Uterus (tissue), 4 donors: ENCODE data around the gene MTHFD1. TPM values are rescaled to one million over a fixed set of nuclear protein-coding genes. Genes with fewer than 3 reads are reported as not detected.

Experiments used
- DNase-seq, 2 donors: peaks; one replicate each; pipeline ENCODE4 v3.0.0-alpha.2; 2019 to 2020
- H3K27ac ChIP-seq, 2 donors: fragments of 200-600 bp; sonication (generic); 1 replicate in 1 of 2; 2 replicates in 1 of 2; pipeline ENCODE4 v1.5.1; 2016 to 2018
- H3K27me3 ChIP-seq, 2 donors: fragments of 200-600 bp; sonication (generic); one replicate each; pipeline ENCODE4 v1.5.1; 2018 to 2019; ENCODE audit warnings: control low read depth in 1 of 2
- H3K36me3 ChIP-seq, 2 donors: fragments of 200-600 bp; sonication (generic); one replicate each; pipeline ENCODE4 v1.5.1; 2019; ENCODE audit warnings: control low read depth in 1 of 2
- H3K4me1 ChIP-seq, 2 donors: fragments of 200-600 bp; sonication (generic); one replicate each; pipeline ENCODE4 v1.5.1; 2018 to 2019; ENCODE audit warnings: control low read depth in 1 of 2
- H3K4me3 ChIP-seq, 2 donors: fragments of 200-600 bp; sonication (generic); 1 replicate in 1 of 2; 2 replicates in 1 of 2; pipeline ENCODE4 v1.5.1; 2018 to 2019; ENCODE audit warnings: mild to moderate bottlenecking in 1 of 2
- H3K9me3 ChIP-seq, 2 donors: fragments of 200-600 bp; sonication (generic); one replicate each; pipeline ENCODE4 v1.5.1; 2019; ENCODE audit warnings: control low read depth in 1 of 2
- POLR2A ChIP-seq, 2 donors: fragments of 450-650 bp; IDR thresholded peaks; one replicate each; pipeline ENCODE4 v1.6.1; 2016; ENCODE audit warnings: antibody characterized with exemption in 2 of 2, mild to moderate bottlenecking in 1 of 2, moderate library complexity in 1 of 2
- intact Hi-C: fragments of 100-400 bp; cut with DNase I; formaldehyde crosslinking; loops from one replicate; pipeline ENCODE4 v1.15.1; 2023; ENCODE audit warnings: low total_unique reads
- total RNA-seq, 4 donors: library from RNA; depleted of rRNA in 3 of 4; stranded (reverse); fragments of >200 nt in 3 of 4; gene quantifications; one replicate each; pipeline versions ENCODE4 v1.1.0 to v1.2.4, GENCODE V29; 2014 to 2023
- TF ChIP-seq, protein P1 (sequence below), 4 experiments: fragments of 200-600 bp in 2 of 4; fragments of 450-650 bp in 2 of 4; sonication (generic) in 2 of 4; IDR thresholded peaks; one replicate each; pipeline ENCODE4 v1.5.1; 2016 to 2019; ENCODE audit warnings: antibody characterized with exemption in 4 of 4, mild to moderate bottlenecking in 2 of 4, moderate library complexity in 1 of 4
- donor health status: DM: yes; HTN: yes; CAD: no.

Gene MTHFD1
- total RNA-seq, 4 donors from 2014 or later: 13.5 to 145 (median 50.0) TPM

DNA sequence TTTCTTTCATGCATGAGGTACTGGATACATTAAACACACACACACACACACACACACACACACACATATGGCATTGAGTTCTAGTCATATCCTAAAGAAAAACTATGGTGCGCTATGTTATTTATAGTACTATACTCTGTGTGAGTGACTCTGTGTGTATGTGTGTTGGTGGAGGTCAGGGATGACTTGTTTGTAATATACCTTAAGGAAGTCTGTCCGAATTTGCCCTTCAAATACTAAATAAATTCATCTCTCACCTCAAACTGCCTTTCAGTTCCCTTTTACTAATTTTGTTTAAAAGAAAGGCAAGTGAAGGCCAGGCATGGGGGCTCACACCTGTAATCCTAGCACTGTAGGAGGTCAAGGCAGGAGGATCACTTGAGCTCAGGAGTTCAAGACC is 75.0 kb downstream of the MTHFD1 start:
- intact Hi-C loops: no loop called here

DNA sequence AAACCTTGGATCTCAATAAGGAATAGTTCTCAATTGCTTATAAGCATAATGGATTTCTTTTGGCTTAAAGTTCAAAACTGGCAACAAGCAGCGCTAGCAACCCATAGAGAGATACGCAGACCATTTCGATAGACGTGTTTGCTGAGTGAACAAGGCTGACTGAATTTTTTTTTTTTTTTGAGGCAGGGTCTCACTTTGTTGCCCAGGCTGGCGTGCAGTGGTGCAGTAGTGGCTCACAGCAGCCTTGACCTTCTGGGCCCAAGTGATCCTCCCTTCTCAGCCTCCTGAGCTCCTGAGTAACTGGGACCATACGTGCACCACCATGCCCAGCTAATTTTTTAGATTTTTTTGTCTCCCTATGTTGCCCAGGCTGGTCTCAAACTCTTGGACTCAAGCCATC is 75.7 kb downstream of the MTHFD1 start:
- intact Hi-C loops: no loop called here
- H3K36me3 ChIP-seq: no peaks in the 10 kb centered on the region
- no peaks in the 10 kb centered on the region for H3K9me3 ChIP-seq
- no peak overlapping the region for H3K27ac ChIP-seq
- TF ChIP-seq POLR2A (IDR thresholded peaks at IDR 0.05): no peak
- TF ChIP-seq, protein P1, sequence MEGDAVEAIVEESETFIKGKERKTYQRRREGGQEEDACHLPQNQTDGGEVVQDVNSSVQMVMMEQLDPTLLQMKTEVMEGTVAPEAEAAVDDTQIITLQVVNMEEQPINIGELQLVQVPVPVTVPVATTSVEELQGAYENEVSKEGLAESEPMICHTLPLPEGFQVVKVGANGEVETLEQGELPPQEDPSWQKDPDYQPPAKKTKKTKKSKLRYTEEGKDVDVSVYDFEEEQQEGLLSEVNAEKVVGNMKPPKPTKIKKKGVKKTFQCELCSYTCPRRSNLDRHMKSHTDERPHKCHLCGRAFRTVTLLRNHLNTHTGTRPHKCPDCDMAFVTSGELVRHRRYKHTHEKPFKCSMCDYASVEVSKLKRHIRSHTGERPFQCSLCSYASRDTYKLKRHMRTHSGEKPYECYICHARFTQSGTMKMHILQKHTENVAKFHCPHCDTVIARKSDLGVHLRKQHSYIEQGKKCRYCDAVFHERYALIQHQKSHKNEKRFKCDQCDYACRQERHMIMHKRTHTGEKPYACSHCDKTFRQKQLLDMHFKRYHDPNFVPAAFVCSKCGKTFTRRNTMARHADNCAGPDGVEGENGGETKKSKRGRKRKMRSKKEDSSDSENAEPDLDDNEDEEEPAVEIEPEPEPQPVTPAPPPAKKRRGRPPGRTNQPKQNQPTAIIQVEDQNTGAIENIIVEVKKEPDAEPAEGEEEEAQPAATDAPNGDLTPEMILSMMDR (IDR thresholded peaks at IDR 0.05): no peak
- no peak for DNase-seq
- no peaks in the 10 kb centered on the region for H3K27me3 ChIP-seq
- H3K4me1 ChIP-seq: no peaks in the 10 kb centered on the region
- H3K4me3 ChIP-seq: no peak overlapping the region

More for the DNA sequence above, 75.0 kb downstream of the MTHFD1 start:
- no peaks in the 10 kb centered on the region for H3K9me3 ChIP-seq
- H3K27me3 ChIP-seq: no peaks in the 10 kb centered on the region
- no peak overlapping the region for H3K27ac ChIP-seq
- DNase-seq: no peak
- H3K4me1 ChIP-seq: no peaks in the 10 kb centered on the region
- TF ChIP-seq, protein P1 (IDR thresholded peaks at IDR 0.05): no peak
- no peak for TF ChIP-seq POLR2A (IDR thresholded peaks at IDR 0.05)
- no peak overlapping the region for H3K4me3 ChIP-seq
- H3K36me3 ChIP-seq: no peaks in the 10 kb centered on the region

GRCh38 chr14:64464651-64465050 is 76.5 kb downstream of the MTHFD1 start:
- no peaks in the 10 kb centered on the region for H3K36me3 ChIP-seq
- no peaks in the 10 kb centered on the region for H3K27me3 ChIP-seq
- no peaks in the 10 kb centered on the region for H3K9me3 ChIP-seq
- no peaks in the 10 kb centered on the region for H3K4me1 ChIP-seq
- peak overlapping the region; percentile 79 to 91 for H3K27ac ChIP-seq
- H3K4me3 ChIP-seq: peak overlapping the region; percentile 73 to 87
- no peak for TF ChIP-seq POLR2A (IDR thresholded peaks at IDR 0.05)
- TF ChIP-seq, protein P1 (IDR thresholded peaks at IDR 0.05): no peak
- no peak for DNase-seq
- intact Hi-C loops: no loop called here

DNA sequence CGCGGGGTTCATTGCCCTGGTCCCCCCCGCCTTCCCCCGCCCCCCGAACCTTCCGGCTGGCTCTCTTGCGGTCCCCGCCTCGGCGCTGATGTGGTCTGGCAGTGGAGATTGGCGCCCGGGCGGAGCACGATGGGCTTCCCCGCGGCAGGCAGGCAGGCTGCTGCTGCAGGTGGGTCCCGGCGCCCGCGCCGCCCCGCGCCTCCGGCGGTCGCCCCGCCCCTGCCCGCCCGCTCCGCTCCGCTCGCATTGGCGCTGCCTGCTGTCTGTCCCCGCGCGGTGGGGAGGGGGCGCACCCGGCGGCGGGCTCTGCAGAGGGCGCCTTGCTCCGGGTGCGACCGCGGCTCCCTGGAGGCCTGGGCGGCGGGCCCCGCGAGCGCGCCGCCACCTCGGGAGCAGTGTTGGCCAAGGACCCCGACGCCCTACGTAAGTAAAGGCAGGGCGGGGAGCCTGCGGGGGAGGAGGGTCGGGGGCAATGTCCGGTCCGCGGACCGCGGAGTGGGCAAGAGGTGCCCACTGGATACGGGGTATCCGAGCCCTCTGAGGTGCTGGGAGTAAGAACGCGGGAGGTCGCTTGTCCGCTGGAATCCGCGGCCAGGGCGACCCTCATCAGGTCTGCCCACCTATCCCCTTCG is 77.2 kb downstream of the MTHFD1 start, which contains the start of gene AKAP5:
Gene AKAP5, plus strand, starts transcription at position 309 of the 632 bp plus-strand sequence. CDS start 2,896 bp downstream, outside the sequence.
- Histone ChIP-seq H3K9me3 (no peaks in the 10 kb centered on the region), H3K36me3 (no peaks in the 10 kb centered on the region), H3K27ac (peak within 1 kb of the TSS; percentile 79 to 91), H3K4me3 (peak within 1 kb of the TSS; percentile 73 to 87), H3K27me3 (no peaks in the 10 kb centered on the region), H3K4me1 (no peaks in the 10 kb centered on the region)
- intact Hi-C loops: no loop called here
- DNase-seq: peak; percentile 54 to 63
- TF ChIP-seq, protein P1 (IDR thresholded peaks at IDR 0.05): no peak
- no peak for TF ChIP-seq POLR2A (IDR thresholded peaks at IDR 0.05)

- Histone ChIP-seq H3K4me3 (peak overlapping the region; percentile 73 to 87), H3K27me3 (no peaks in the 10 kb centered on the region), H3K36me3 (no peaks in the 10 kb centered on the region), H3K9me3 (no peaks in the 10 kb centered on the region), H3K4me1 (no peaks in the 10 kb centered on the region), H3K27ac (peak overlapping the region; percentile 79 to 91)
- intact Hi-C loops: no loop called here
- TF ChIP-seq, protein P1 (IDR thresholded peaks at IDR 0.05): peak; percentile 12 to 44 (median 38)
- no peak for TF ChIP-seq POLR2A (IDR thresholded peaks at IDR 0.05)
- peak; percentile 48 to 65 for DNase-seq
Measured at GRCh38 chr14:64465831-64466554, 77.8 kb downstream of the MTHFD1 start.
